Esophagus muscularis mucosa (tissue), 3 donors: ENCODE measurements around the gene IL12RB2.

Experiments used
- POLR2AphosphoS5 ChIP-seq, 2 donors: sonication (generic); formaldehyde crosslinking; IDR thresholded peaks; one replicate each; pipeline ENCODE4 v1.6.1; 2017; ENCODE audit warnings: antibody characterized with exemption in 2 of 2
- TF ChIP-seq, protein P1 (sequence below), 3 experiments: fragments of 200-600 bp in 2 of 3; fragments of 450-650 bp in 1 of 3; sonication (generic) in 2 of 3; IDR thresholded peaks; one replicate each; pipeline ENCODE4 v1.5.1; 2017 to 2019; ENCODE audit warnings: antibody characterized with exemption in 3 of 3, mild to moderate bottlenecking in 2 of 3, moderate library complexity in 1 of 3

DNA sequence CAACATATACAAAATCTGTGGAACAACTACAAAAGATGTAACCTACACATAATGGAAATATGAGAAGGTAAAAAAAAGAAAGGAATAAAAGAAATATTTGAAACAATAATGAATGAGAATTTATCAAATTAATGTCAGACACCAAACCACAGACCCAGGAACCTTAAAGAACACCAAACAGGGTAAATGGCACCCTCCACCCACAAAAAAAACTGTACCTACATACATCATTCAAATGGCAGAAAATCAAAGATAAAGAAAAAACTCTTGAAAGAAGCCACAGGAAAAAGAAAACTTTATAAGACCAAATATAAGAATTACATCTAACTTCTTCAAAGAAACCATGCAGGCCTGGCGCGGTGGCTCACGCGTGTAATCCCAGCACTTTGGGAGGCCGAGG, 54.0 kb downstream of the IL12RB2 start:
- TF ChIP-seq, protein P1, sequence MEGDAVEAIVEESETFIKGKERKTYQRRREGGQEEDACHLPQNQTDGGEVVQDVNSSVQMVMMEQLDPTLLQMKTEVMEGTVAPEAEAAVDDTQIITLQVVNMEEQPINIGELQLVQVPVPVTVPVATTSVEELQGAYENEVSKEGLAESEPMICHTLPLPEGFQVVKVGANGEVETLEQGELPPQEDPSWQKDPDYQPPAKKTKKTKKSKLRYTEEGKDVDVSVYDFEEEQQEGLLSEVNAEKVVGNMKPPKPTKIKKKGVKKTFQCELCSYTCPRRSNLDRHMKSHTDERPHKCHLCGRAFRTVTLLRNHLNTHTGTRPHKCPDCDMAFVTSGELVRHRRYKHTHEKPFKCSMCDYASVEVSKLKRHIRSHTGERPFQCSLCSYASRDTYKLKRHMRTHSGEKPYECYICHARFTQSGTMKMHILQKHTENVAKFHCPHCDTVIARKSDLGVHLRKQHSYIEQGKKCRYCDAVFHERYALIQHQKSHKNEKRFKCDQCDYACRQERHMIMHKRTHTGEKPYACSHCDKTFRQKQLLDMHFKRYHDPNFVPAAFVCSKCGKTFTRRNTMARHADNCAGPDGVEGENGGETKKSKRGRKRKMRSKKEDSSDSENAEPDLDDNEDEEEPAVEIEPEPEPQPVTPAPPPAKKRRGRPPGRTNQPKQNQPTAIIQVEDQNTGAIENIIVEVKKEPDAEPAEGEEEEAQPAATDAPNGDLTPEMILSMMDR (IDR thresholded peaks at IDR 0.05), result no peak
- no peak for TF ChIP-seq POLR2AphosphoS5 (IDR thresholded peaks at IDR 0.05)
